ENCODE measurements around the gene TEX19.

DNA sequence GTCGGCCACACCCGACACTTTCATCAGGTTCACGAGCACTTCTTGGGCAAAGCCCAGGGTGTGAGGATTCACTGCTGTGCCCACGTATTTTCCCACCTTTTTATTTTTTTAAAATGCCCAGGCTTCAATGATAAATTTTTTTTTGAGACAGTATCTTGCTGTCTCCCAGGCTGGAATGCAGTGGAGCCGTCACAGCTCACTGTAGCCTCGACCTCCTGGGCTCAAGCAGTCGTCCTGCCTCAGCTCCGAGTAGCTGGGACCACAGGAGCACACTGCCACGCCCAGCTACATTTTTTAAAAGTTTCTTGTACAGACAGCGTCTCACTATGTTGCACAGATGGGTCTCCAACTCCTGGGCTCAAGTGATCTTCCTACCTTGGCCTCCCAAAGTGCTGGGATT, 30.3 kb downstream of the TEX19 start:
- TF ChIP-seq ZFP30 (CRISPR knock-in tag; IDR thresholded peaks at IDR 0.05) (no peak), PATZ1 (CRISPR knock-in tag; IDR thresholded peaks at IDR 0.05; ENCODE audit: borderline replicate concordance) (no peak), TCF4 (CRISPR knock-in tag; IDR thresholded peaks at IDR 0.05; ENCODE audit: borderline replicate concordance) (no peak), ARNTL (CRISPR knock-in tag; IDR thresholded peaks at IDR 0.05; ENCODE audit: borderline replicate concordance, low read depth) (no peak), CREB5 (CRISPR knock-in tag; IDR thresholded peaks at IDR 0.05; ENCODE audit: low read depth) (no peak)

All from SK-N-SH treated with all-trans-retinoic acid at 6 μM for 48 hours (cell line).